ENCODE data around the gene LAMA1. TPM values are rescaled to one million over a fixed set of nuclear protein-coding genes. Genes with fewer than 3 reads are reported as not detected.

LAMA1 gene
- total RNA-seq, 2 donors from 2014 or later = 0.99 to 3.4 TPM

DNA sequence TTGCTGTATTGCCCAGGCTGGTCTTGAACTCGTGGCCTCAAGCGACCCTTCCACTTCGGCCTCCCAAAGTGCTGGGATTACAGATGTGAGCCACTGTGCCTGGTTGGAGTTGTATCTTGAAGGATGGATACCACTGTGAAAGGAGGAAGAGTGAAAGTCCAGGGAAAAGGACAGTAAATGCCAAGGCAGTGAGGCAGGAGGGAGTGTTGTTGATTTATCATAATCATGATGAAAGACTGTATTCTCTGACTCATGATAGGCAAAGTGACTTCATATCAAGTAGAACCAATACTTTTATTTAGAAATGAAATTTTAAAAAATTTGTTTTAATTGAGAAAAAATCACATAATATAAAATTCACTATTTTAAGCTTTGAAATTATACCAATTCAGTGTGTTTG is 225.8 kb downstream of the LAMA1 start:
- no peak for DNase-seq
- H3K9me3 ChIP-seq = no peaks in the 10 kb centered on the region
- H3K36me3 ChIP-seq (replicated peaks in 1 of 2; ENCODE audit: insufficient read depth in 1 of 2, low read depth in 2 of 2) = no peaks in the 10 kb centered on the region
- WGBS, 2 donors = 92 to 95% methylated on average over 3 of the region's 3 CpGs
- no peaks in the 10 kb centered on the region for H3K27me3 ChIP-seq
- no peak overlapping the region for H3K4me3 ChIP-seq
- TF ChIP-seq, protein P1, sequence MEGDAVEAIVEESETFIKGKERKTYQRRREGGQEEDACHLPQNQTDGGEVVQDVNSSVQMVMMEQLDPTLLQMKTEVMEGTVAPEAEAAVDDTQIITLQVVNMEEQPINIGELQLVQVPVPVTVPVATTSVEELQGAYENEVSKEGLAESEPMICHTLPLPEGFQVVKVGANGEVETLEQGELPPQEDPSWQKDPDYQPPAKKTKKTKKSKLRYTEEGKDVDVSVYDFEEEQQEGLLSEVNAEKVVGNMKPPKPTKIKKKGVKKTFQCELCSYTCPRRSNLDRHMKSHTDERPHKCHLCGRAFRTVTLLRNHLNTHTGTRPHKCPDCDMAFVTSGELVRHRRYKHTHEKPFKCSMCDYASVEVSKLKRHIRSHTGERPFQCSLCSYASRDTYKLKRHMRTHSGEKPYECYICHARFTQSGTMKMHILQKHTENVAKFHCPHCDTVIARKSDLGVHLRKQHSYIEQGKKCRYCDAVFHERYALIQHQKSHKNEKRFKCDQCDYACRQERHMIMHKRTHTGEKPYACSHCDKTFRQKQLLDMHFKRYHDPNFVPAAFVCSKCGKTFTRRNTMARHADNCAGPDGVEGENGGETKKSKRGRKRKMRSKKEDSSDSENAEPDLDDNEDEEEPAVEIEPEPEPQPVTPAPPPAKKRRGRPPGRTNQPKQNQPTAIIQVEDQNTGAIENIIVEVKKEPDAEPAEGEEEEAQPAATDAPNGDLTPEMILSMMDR (IDR thresholded peaks at IDR 0.05) = no peak
- TF ChIP-seq POLR2A (IDR thresholded peaks at IDR 0.05) = no peak
- no peak overlapping the region for H3K27ac ChIP-seq
- ATAC-seq = no peak
- no peaks in the 10 kb centered on the region for H3K4me1 ChIP-seq
- intact Hi-C loops (cut with DNase I) = no loop called here

Small RNA genes lying within 50 kb of the gene (small RNA-seq; reads per million reads assigned to genes)
- gene RNU6-916P = not detected

Other genes with a start within 250 kb of the LAMA1 start
- not detected for gene LRRC30, start 113.3 kb upstream of the LAMA1 start, total RNA-seq